GM12864 (cell line): ENCODE measurements around the gene ALPP.
"Not testable (repeated sequence)": the region's sequence is repeated elsewhere in the genome, so short reads cannot be mapped to it uniquely, and the experiment has no call there.

Source experiments
- DNase-seq: peaks from one replicate; pipeline ENCODE4 v3.0.0-alpha.2; 2011; ENCODE audit warnings: low read depth
- H3K4me3 ChIP-seq: 2 replicates; pipeline ENCODE4 v1.5.1; 2011; ENCODE audit warnings: mild to moderate bottlenecking, low read depth, low read length, control low read depth
- CTCF ChIP-seq: IDR thresholded peaks from 2 replicates; pipeline ENCODE4 v1.5.1; 2011; ENCODE audit warnings: low read depth, mild to moderate bottlenecking, moderate library complexity, low read length, control low read depth, inconsistent platforms; ENCODE audit errors: missing control alignments

Gene ALPP

DNA sequence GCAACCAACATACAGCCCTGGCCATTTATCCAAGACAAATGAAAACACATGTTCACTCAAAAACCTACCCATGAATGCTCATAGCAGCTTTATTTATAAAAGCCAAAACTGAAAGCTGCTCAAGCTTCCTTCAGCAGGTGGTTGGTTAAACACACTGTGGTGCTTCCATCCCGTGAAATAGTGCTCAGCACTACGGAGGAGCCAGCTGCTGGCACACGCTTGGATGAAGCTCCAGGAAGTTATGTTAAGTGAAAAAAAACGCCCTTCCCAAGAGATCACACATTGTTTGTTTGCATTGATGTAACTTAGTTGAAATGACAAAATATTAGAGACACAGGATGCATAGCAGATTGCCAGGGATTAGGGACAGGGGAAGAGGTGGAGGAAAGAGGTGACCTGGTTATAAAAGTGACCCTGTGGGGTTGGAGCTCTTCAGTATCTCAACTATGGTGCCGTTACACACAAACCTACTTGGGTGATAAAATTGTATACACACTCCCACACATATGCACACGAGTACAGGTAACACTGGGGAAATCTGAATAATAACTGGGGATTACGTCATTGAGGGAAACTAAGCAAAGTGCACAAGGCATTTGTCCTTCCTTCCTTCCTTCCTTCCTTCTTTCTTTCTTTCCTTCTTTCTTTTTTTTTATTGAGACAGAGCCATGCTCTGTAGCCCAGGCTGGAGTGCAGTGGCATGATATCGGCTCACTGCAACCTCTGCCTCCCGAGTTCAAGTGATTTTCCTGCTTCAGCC is 21.9 kb downstream of the ALPP start:
- H3K4me3 ChIP-seq = no peak overlapping the region
- no peak for DNase-seq
- no peak for TF ChIP-seq CTCF

GRCh38 chr2:232402518-232402917 is 24.0 kb downstream of the ALPP start:
- H3K4me3 ChIP-seq = no peak overlapping the region
- no peak for TF ChIP-seq CTCF

DNA sequence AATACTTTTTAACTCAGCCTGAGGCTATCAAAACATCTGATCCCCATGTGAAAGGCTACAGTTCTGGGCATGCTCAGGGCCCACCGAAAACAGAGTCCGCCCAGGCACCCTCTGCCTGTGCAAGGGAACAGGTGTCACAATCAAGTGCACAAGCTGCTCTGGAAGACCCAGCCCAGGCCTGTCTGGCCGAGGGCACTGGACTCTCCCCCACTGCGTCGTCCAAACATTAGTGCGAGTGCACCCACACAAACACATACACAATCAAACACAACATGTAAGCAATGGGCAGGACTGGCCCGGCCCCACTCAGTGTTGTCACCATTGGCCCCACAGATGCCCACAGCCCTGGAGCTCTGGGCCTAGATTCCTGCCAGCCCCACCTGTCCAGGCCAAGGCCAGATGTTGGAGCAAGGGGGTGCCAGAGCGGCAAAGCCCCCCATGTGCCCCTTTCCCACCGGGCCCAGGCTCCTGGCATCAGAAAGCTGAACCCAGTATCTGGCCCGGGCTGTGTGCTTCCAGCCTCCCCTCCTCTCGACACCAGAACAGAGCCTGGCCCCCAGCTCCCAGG is 27.5 kb downstream of the ALPP start:
- no peak overlapping the region for H3K4me3 ChIP-seq
- no peak for TF ChIP-seq CTCF
- no peak for DNase-seq

More at GRCh38 chr2:232402518-232402917, 24.0 kb downstream of the ALPP start:
- no peak for DNase-seq

- no peak for TF ChIP-seq CTCF
- H3K4me3 ChIP-seq = no peak within 1 kb of the TSS
- DNase-seq = no peak
Measured at GRCh38 chr2:232406556-232407310, 28.2 kb downstream of the ALPP start, which contains the start of gene ALPG. TSS of gene ALPG (plus strand) at chr2:232406844. CDS start at chr2:232406895, 51 bp downstream.

DNA sequence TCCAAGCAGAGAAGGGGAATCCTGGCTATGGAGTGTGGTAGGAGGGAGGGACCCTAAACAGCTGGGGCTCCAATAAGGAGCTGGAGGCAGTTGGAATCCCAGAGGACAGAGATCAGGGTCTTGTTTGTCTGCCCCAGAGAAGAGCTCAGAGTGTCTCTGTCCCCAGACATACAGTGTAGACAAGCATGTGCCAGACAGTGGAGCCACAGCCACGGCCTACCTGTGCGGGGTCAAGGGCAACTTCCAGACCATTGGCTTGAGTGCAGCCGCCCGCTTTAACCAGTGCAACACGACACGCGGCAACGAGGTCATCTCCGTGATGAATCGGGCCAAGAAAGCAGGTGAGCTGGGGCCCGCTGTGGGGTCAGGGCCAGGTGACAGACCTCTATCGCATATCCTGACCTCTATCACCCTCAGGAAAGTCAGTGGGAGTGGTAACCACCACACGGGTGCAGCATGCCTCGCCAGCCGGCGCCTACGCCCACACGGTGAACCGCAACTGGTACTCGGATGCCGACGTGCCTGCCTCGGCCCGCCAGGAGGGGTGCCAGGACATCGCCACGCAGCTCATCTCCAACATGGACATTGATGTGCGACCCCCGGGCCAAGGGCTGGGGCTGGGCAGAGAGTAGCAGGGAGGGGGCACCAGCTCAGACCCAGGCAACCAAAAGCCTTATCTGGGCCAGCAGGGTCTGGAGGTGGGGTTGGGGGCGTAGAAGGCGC is 29.0 kb downstream of the ALPP start:
- not testable (repeated sequence) for H3K4me3 ChIP-seq, DNase-seq

GRCh38 chr2:232408269-232408668 is 29.7 kb downstream of the ALPP start:
- H3K4me3 ChIP-seq, DNase-seq: not testable (repeated sequence)

DNA sequence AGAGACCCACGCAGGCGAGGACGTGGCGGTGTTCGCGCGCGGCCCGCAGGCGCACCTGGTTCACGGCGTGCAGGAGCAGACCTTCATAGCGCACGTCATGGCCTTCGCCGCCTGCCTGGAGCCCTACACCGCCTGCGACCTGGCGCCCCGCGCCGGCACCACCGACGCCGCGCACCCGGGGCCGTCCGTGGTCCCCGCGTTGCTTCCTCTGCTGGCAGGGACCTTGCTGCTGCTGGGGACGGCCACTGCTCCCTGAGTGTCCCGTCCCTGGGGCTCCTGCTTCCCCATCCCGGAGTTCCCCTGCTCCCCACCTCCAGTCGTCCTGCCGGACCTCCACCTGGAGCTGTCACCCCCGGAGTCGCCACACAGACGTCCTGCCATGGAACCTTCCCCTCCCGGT is 31.1 kb downstream of the ALPP start:
- not testable (repeated sequence) for DNase-seq, H3K4me3 ChIP-seq

DNA sequence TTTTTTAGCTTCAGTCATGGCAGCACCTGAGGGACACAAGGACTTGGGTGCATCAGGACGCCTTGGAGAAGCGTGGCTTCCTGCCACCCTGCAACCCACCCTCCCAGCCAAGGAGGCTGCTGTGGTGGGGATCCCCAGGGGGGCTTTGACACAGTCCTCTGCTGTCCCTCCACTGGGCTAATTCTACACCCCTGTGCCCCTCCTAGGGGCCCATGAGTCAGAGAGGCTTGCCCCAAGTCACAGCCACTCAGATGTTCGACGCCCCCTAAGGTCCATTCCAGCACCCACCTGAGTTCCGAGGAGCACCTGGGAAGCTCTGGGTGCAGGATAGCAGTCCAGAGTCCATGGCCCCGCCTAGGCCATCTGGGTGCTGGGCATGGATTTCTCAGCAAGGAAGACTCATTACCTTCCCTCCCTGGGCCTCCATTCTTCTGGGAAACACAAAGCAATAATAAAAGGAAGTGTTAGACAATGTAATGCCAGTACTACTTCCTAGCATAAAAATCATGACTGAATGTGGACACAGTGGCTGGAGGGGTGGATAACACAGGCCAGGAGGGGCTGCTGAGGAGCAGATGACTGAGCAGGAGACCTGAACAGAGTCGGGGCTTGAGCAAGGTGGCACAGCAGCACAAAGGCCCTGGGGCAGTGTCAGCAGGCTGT is 31.8 kb downstream of the ALPP start:
- H3K4me3 ChIP-seq = no peak overlapping the region
- DNase-seq = no peak
- TF ChIP-seq CTCF = no peak
